Transverse colon (tissue), 4 donors: Measurements from ENCODE around the gene DCAF12. TPM values are rescaled to one million over a fixed set of nuclear protein-coding genes. Genes with fewer than 3 reads are reported as not detected.

ENCODE experiments used
- DNase-seq: peaks from one replicate; pipeline ENCODE4 v3.0.0-alpha.2; 2019
- H3K27ac ChIP-seq, 4 donors: fragments of 200-600 bp; sonication (generic); 2 replicates each; pipeline ENCODE4 v1.5.1; 2016 to 2018; ENCODE audit warnings: inconsistent platforms in 4 of 4
- H3K27me3 ChIP-seq: fragments of 200-600 bp; sonication (generic); 2 replicates; pipeline ENCODE4 v1.5.1; 2017; ENCODE audit warnings: inconsistent platforms
- H3K36me3 ChIP-seq, 4 donors: fragments of 200-600 bp; sonication (generic); 2 replicates each; pipeline ENCODE4 v1.5.1; 2017 to 2019; ENCODE audit warnings: inconsistent platforms in 4 of 4
- H3K4me1 ChIP-seq, 4 donors: fragments of 200-600 bp; sonication (generic); 2 replicates each; pipeline ENCODE4 v1.5.1; 2017 to 2020; ENCODE audit warnings: inconsistent platforms in 4 of 4
- H3K4me3 ChIP-seq, 4 donors: fragments of 200-600 bp; sonication (generic); 1 replicate in 1 of 4; 2 replicates in 3 of 4; pipeline versions ENCODE4 v1.5.1 to v1.6.1; 2017 to 2019; ENCODE audit warnings: inconsistent platforms in 4 of 4
- H3K9me3 ChIP-seq, 2 donors: fragments of 200-600 bp; sonication (generic); 2 replicates each; pipeline ENCODE4 v1.5.1; 2017 to 2019; ENCODE audit warnings: inconsistent platforms in 2 of 2
- EP300 ChIP-seq: sonication (generic); formaldehyde crosslinking; IDR thresholded peaks from one replicate; pipeline ENCODE4 v1.6.1; 2017; ENCODE audit warnings: antibody characterized with exemption, low read depth
- POLR2A ChIP-seq: fragments of 450-650 bp; IDR thresholded peaks from one replicate; pipeline ENCODE4 v1.6.1; 2016; ENCODE audit warnings: antibody characterized with exemption, mild to moderate bottlenecking, moderate library complexity
- POLR2AphosphoS5 ChIP-seq, 3 donors: sonication (generic); formaldehyde crosslinking; IDR thresholded peaks; one replicate each; pipeline ENCODE4 v1.6.1; 2016; ENCODE audit warnings: antibody characterized with exemption in 3 of 3
- WGBS, 2 donors: methylation state at CpG; one replicate each; pipeline ENCODE4 v1.1.5; 2018; ENCODE audit warnings: low coverage in 1 of 2; 5-methylcytosine and 5-hydroxymethylcytosine counted together
- in situ Hi-C, 4 donors: fragments of 200-750 bp; cut with MboI; loops; one replicate each; pipeline versions ENCODE4 v1.15.0 to v1.15.1; 2017; ENCODE audit warnings: low sequenced_read_pairs in 3 of 4, low pct_ligation_motif_present in 1 of 4, low pct_unique_long_range_greater_than_20kb in 1 of 4
- intact Hi-C: fragments of 100-400 bp; cut with DNase I; formaldehyde crosslinking; loops from one replicate; pipeline ENCODE4 v1.15.1; 2023; ENCODE audit warnings: low total_unique reads
- total RNA-seq, 4 donors: library from RNA; depleted of rRNA; stranded (reverse); fragments of >200 nt; gene quantifications; one replicate each; pipeline ENCODE4 v1.1.0, GENCODE V29; 2016
- TF ChIP-seq, protein P1 (sequence below), 5 experiments: fragments of 200-600 bp in 3 of 5; fragments of 450-650 bp in 2 of 5; sonication (generic) in 3 of 5; IDR thresholded peaks; 1 replicate in 2 of 5; 2 replicates in 3 of 5; pipeline ENCODE4 v1.5.1; 2016 to 2017; ENCODE audit warnings: antibody characterized with exemption in 5 of 5, inconsistent platforms in 3 of 5, mild to moderate bottlenecking in 2 of 5, moderate library complexity in 1 of 5

DCAF12 gene
- total RNA-seq, result 10 to 100 TPM; 22.1 to 29.7 (median 26.3) TPM

DNA sequence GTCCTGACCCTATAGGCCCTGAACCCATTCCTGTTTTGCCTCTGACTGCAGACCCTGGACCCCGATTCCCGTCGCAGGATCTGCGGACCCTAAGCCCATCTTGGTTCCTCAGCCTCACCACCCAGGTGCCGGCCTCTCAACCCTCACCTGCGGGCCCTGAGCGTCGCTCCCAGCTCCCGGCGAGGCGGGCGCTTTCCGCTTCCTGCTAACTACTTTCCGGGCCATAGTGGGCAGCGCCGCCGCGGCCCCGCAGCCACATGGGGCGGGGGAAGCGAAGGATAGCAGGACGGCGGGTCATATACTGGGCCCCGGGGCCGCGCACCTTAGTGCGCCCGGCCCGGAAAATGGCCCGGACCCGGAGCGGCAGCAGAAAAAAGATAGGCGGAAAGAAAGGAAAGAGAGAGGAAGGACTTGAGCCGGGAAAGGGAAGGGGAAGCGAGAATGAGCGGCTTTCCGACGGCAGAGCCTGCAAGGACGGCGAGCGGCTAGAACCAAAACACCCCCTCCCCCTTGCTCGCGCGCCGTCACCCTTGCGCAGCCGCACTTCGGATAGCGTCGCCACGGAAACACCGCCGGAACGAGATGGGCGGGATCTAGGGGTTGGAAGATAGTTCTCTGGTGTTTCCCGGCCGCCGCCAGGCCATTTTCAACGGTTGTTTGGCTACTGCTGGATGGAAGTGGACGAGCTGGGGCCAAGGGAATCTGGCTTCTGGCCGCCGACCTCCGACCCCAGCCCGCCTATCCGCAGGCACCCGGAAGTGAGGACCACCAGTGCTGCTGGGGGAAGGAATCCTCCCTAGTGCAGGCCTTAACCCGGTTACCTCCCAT lies at the start of gene DCAF12:
Gene DCAF12, minus strand, starts transcription at position 492 of the 828 bp plus-strand sequence. Its CDS starts 267 bp downstream, at position 225.
- TF ChIP-seq POLR2AphosphoS5 (IDR thresholded peaks at IDR 0.05) (peak; percentile 85 to 90 (median 87)), POLR2A (peak; percentile 83), EP300 (no peak)
- TF ChIP-seq, protein P1, sequence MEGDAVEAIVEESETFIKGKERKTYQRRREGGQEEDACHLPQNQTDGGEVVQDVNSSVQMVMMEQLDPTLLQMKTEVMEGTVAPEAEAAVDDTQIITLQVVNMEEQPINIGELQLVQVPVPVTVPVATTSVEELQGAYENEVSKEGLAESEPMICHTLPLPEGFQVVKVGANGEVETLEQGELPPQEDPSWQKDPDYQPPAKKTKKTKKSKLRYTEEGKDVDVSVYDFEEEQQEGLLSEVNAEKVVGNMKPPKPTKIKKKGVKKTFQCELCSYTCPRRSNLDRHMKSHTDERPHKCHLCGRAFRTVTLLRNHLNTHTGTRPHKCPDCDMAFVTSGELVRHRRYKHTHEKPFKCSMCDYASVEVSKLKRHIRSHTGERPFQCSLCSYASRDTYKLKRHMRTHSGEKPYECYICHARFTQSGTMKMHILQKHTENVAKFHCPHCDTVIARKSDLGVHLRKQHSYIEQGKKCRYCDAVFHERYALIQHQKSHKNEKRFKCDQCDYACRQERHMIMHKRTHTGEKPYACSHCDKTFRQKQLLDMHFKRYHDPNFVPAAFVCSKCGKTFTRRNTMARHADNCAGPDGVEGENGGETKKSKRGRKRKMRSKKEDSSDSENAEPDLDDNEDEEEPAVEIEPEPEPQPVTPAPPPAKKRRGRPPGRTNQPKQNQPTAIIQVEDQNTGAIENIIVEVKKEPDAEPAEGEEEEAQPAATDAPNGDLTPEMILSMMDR (IDR thresholded peaks at IDR 0.05), result peak in 1 of 5 experiments; percentile 23
- intact Hi-C loops, result loop anchor here (5.0 kb wide), 1 partner anchor 256 kb away; no protein-coding TSS in a partner anchor
- in situ Hi-C loops, result no loop called here
- peak within 1 kb of the TSS; percentile 90 to 97 (median 94) for H3K27ac ChIP-seq
- H3K27me3 ChIP-seq, result no peaks in the 10 kb centered on the region
- no peaks in the 10 kb centered on the region for H3K36me3 ChIP-seq
- peak within 1 kb of the TSS; percentile 60 to 88 (median 77) for H3K4me3 ChIP-seq
- 0% methylated on average over 66 of the region's 67 CpGs; no CpG with 5 or more reads in 1 of the 2 donors for WGBS, 2 donors
- peak; percentile 93 for DNase-seq
- H3K9me3 ChIP-seq, result no peaks in the 10 kb centered on the region
- H3K4me1 ChIP-seq, result peaks cover 12 to 38% (median 18%) of the 10 kb centered on the region in 4 donors

DNA sequence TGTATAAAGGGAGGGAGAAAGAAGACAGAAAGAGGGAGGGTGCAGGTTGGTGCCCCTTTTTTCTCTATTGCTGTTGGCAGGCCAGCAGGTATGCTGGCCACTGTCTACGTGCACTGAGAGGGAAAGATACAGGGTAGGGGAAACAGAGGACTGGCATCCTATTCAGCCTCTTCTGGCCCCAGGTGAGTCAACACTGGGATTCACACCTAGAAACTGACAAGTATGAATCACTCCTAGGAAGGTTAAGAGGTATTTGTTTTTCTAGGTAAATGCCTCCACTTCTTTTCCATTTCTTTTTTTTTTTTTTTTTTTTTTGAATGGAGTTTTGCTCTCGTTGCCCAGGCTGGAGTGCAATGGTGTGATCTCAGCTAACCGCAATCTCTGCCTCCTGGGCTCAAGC lies 49.6 kb upstream of the DCAF12 start:
- TF ChIP-seq, protein P1 (IDR thresholded peaks at IDR 0.05), result no peak
- no peak for TF ChIP-seq POLR2A
- TF ChIP-seq EP300, result no peak
- TF ChIP-seq POLR2AphosphoS5 (IDR thresholded peaks at IDR 0.05), result no peak
- intact Hi-C loops (no loop called here), in situ Hi-C loops (no loop called here)
- Histone ChIP-seq H3K36me3 (no peaks in the 10 kb centered on the region), H3K27me3 (no peaks in the 10 kb centered on the region), H3K9me3 (no peaks in the 10 kb centered on the region), H3K4me3 (no peak overlapping the region), H3K4me1 (peaks cover 6 to 22% (median 17%) of the 10 kb centered on the region in 4 donors), H3K27ac (no peak overlapping the region)
- 58 to 63% methylated on average over 3 of the region's 3 CpGs for WGBS, 2 donors
- no peak for DNase-seq

- TF ChIP-seq EP300 (no peak), POLR2A (no peak), POLR2AphosphoS5 (IDR thresholded peaks at IDR 0.05) (no peak)
- TF ChIP-seq, protein P1 (IDR thresholded peaks at IDR 0.05), result no peak
- H3K27me3 ChIP-seq, result no peaks in the 10 kb centered on the region
- no peak overlapping the region for H3K27ac ChIP-seq
- H3K4me3 ChIP-seq, result no peak overlapping the region
- intact Hi-C loops, result no loop called here
- DNase-seq, result peak; percentile 32
- no peaks in the 10 kb centered on the region for H3K36me3 ChIP-seq
- WGBS, 2 donors, result 83 to 88% methylated on average over 9 to 15 of the region's 15 CpGs
- H3K4me1 ChIP-seq, result peaks cover 0 to 12% (median 9%) of the 10 kb centered on the region in 4 donors
- no peaks in the 10 kb centered on the region for H3K9me3 ChIP-seq
- in situ Hi-C loops, result no loop called here
These were observed 45.4 kb upstream of the DCAF12 start for GRCh38 chr9:34171753-34172535.
